Non-pigmented ciliary epithelial cell (primary cell): ENCODE measurements around the gene DLG2.

Experiments used
- DNase-seq: peaks from one replicate; pipeline ENCODE4 v3.0.0-alpha.2; 2010; ENCODE audit warnings: low read depth

The DLG2 gene

DNA sequence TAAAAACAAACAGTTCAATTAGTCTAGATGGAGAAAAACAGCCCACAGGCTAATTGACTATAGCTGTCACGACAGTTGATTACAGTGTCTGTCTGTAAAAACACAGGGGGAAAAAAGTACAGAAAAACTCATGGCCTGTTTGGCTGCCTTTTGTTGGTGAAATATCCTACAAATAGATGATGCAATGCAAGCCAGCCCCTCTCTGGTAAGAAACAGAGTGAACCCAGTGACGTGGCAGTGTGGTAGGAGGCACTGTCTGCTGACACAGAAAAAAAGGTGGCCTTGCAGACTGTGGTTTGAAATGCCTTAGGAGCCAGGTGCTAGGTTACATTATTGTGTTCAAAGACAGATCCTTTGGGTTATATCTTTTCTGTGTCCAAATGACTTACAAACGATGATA lies 1909.6 kb downstream of the DLG2 start:
- DNase-seq, result no peak

DNA sequence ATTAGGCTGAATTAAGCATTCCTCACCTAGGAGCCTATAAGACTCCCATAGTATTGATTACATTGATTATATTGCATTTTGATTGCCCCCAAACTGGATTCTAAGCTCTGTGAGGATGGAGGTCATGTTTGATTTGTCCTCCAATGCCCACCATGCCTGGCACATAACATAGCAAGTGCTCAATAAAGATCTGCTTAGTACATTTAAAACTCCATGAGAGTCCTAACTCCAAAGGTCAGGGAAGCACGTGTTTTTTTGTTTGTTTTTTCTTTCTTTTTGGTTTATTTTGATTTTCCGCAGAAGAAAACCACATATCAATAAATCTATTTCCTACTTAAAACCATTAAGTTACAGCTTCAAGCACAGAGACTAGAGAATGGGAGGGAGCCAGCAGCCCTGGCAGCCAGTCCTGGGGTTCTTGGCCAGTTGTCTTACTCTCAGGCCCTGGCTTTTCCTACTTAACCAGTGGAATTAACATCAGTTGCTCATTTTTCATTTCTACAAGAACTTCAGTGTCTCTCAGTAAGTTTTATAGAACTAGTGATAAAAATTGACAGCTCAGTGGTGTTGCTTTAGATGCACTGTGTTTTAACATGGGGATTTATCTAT lies 1911.1 kb downstream of the DLG2 start:
- no peak for DNase-seq

DNA sequence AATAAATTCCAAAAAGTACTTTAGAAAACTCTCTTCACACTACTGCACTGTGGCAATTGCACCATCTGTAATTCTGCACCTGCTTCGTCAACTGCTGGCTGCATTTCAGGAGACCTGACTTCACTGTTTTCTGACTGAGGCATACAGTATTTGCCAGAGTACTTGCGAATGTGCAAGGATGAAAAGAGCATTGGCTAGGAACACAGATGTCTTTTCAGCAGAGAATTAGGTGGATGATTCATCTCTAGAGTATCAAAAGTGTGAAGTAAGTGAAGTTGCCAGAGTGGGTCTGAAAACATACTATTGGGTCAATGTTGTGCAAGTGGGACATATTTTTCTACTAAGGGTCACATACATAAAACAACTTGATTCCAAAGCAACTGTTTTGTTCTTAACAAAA lies 1913.4 kb downstream of the DLG2 start:
- peak; percentile 22 for DNase-seq

DNA sequence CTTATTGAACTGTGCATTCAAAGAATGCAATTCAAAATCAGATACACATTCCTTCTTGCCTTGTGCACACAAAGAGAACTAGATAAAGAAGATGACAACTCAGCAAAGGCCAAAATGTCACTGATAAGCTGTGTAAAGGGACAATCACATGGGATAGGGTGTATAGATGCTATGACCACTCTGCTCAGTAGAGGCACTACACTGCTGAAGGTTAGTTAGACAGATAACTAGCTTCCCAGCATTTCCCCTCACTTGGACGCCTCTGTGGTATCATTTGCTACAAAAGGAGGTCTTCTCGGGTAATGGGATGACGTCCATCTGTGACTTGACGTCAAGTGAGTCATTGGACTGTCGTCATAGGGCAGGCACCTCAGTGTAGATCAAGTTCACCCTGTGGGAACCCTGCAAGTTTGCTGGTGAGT lies 1916.0 kb downstream of the DLG2 start:
- no peak for DNase-seq

DNA sequence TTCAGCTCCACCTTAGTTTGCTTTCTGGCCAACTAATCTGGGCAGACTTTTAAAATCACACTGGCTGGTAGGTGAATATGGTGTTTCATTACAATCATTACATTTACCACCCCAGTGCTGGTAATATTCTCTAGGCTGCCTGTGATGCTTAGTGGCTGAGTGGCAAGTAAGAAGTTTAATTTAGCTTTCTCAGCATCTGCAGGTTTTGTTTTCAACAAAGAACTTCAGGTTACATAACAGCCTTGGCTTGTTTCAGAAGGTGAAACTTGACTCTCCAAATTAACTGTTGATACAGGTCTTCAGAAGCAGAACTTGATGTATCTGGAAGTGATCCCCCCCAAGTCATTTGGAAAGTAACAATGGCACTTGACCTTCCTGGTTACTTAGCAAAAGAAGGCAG lies 1917.7 kb downstream of the DLG2 start:
- no peak for DNase-seq

DNA sequence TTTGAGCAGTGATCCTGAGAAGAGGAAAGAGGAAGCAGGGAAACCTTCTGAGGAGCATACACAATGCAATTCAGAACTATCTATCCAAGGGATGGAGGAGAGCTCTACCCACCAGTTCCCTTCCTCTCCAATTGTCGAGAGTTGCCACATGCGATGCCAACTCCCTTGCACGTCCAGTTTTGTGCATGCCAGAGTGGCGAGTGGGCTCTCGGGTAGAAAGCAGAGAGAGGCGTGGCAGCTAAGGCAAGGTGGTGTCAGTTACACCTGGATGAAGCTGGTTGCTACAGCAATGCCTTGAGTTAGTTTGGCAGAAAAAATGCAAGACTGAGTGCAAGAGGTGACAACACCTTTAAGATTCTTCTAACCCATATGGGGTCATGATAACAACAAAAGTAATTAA lies 1920.6 kb downstream of the DLG2 start:
- DNase-seq, result no peak

DNA sequence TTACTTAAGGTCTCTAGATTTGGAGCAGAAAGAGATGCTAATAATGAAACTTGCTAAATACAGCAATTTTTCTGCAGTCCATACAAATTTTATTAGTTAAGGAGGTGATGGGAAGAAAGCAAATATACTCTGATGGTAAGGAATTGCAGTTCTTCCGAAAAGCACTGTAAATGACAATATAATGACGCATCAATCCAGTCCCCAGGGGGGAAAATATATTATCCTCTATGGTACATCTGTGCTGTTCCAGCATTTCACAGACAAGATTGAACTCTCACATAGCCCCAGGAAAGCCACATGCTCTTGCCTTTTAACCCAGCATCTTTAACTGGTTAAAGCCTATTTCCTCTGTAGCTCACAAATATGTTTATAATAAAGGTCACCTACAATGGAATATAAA lies 1924.3 kb downstream of the DLG2 start:
- no peak for DNase-seq

DNA sequence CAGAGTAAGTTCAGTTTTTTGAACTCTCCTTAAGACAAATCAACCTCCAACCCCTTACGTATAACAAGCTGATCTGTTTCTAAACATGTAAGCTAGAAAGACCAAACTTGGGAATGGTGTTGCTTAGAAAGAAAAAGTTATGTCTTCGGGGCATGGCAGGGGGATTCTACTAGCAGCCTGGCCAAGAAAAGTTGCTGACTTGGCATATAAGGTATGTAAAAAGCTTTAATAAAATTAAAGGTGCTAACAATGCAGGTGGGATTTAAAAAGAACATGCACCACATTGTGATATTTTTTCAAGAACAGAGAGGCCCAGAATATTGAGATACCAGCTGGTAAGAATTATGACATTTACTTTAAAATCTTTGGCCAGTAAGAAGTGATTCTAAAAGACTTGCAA lies 1929.6 kb downstream of the DLG2 start:
- no peak for DNase-seq

DNA sequence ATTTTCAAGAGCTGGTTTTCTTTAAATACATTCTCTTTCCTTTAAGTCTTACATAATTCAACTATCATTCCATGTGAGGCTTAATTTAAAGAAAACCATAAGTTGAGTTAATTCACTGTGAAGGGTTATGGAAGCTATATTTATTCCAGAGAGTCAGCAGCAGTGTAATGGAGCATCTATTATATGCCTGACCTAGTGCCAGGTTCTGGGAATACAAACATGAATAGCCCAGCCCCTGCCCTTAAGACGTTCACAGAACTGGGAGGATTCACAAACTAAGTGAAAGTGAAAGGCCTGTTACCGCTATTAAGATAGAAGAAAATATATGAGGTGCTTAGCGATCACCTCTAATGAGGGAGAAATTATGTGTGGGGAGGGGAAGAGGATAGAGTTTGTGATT lies 1932.1 kb downstream of the DLG2 start:
- DNase-seq, result no peak

DNA sequence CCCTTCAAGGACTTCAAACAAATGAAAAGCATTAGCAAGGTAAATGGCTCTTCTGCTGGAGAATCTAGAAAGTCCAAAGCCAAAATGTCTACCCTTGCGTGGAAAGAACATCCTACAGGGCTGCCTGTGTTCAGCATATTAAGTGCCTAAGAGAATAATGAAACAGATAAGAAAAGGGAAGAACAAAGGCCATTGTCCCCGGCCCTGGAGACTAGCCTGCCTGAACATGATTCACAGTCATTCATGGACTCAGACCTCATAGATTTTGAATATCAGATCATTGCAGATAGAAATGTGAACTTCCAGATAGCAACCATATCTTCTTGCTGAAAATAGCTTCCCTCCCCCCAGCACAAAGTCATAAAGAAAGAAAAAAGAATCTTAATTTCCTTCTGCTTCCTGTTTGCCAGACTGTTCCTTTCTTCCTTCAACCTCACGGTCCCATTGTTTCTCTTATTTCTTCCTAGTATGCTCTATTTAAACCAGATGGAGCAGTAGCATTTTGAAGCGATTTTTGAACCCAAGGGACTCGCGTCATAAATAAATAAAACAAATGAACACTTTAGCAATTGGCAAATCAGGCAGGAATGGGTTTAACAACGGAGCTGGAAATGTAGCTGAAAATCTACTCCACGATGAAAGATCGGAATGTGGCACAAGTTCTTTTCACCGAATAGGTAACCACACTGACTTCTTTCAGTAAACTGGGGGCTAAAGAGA lies 1932.8 kb downstream of the DLG2 start:
- no peak for DNase-seq

DNA sequence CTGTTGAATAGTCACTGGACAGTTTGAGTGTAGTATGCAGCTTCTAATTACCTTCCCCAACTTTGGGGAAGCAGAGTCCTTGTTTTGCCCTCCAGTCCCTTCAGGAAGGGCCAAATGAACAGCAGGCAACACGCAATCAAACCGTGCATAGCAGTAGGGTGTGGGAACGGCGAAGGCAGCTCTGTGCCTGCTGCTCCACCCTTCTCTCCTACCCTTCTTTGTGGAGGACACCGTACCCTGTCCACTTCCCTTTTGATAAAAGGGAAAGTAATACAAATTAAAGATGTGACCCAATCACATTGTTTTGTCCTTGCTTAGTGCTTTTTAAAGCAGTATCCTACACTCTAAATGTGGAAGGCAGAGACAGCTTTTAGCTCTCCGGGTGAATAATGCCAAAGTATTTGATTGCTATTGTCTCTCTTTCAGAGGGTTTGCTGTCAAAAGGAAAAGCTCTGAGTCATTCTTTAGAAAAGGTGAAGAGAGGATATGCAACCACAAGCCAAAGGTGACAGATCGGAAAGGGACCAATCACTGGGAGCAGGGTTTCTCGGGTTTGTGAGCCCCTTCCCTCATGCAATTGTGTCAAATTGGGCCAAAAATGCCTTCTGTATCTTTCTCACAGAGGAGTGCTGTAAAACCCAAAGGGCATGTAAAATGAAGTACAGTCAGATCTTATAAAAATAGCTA lies 1933.7 kb downstream of the DLG2 start:
- DNase-seq, result no peak

DNA sequence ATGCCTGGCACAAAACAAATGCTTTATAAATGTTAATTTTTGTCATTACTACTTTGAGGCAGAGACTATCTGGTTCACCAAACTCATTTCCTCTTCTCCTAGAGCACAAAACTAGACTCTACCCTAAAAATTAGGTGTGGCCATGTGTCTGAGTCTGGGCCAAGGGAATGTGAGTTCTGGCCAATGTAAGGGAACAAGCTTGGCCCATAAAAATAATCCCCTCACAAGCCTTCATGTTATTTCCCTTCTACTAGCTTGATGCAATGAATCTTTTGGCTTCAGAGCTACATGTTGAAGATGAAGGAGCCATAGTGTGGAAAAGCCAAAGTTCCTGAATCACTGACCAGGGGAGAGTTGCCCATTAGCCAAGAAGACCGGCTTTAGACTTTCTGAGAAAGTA lies 1934.5 kb downstream of the DLG2 start:
- DNase-seq, result no peak

DNA sequence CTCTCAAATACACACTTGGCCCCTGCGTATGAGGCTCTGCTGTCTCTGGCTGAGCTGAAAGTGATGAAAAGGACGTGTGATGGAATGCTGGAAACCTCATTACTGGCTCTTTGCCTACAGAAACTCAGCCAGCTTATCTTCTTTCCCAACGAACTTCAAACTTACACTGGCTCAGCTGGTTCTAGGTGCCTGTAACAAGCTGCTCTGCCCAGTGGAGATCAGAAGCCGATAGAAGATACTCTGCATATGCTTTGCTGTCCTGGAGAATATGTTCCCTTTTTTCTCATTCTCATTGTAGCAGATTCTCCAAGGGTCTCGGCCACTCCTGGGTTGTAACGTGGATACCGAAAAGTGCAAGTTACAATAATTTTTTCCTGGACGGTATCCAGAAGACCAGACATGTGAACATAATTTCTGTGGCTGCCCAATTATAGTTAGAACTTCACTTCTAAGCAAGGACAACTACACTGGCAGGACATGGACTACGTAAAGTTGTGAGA lies 1935.6 kb downstream of the DLG2 start:
- DNase-seq, result no peak

DNA sequence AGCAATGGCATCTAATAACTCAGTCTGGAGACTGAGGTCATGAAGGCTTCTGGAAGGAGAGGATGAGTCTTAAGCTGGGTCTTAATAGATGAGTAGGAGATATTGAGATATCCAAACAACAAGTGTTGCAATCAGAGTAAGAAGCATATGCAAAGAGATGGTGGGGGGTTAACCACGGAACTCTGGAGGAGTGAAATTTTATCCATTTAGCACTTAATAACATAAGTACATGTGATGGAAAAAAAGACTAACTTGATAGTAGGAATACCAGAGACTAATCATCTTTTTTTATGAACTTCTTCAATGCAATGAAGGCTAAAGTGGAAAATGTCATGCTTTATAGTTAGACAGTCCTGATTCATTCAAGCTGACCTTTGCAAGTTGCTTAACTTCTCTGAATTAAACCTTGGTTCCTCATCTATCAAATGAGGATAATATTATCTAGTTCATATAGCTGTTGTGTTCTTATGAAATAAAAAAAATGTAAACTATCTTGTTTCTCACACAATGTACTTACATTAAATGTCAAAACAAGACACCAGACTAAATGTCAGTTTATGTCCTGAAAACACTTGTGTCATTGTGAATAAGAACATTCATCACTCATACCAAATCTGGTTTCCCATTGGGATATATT lies 1937.9 kb downstream of the DLG2 start:
- DNase-seq, result no peak

DNA sequence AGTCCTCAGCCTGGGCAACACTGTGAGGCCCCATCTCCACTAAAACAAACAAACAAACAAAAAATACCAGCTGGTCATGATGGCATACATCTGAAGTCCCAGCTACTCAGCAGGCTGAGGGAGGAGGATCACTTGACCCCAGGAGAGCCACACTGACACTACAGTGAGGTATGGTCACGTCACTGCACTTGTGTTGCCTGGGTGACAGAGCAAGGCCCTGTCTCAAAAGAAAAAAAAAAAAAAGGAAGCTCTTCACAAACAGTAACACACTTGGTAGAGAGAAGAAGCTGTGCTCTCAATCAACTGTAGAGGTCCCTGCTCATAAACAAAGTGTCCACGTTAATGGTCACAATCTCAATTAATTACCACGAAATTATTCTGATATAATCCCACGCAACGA lies 1939.4 kb downstream of the DLG2 start:
- DNase-seq, result no peak

DNA sequence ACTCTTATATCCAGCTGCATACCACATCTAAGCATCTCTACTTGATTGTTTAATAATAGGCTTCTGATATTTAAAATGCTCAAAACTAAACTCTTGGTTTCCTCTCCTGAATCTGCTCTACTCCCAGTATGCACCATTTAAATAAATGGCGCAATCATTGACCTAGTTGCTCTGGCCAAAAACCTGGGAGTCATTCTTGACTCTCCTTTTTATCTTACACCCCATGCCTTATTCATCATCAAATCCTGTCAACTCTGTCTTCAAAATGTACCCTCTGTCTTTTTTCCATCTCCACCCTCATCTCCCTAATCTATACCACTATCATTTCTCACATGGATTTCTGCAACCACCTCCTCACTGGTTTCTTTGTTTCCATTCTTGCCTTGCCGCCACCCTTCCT lies 1941.4 kb downstream of the DLG2 start:
- no peak for DNase-seq

DNA sequence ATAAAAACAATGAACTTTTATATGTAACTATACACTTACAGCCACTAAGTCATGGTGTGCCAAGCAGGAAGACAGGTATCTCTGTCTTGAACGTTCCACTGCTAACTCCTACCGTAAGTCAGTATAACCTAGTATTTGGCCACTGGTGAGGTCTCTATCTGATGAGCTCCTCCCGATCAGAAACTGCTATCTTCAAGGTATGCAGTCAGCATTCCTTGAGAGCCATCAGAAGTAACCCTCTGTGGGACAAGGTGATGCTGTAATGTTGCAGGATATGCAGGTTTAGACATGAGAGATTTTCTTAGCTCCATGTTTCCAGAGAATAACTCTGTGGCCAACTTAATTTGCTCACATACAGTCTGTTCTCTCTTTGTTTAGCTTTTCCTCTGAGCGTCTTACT lies 1943.1 kb downstream of the DLG2 start:
- DNase-seq, result no peak

DNA sequence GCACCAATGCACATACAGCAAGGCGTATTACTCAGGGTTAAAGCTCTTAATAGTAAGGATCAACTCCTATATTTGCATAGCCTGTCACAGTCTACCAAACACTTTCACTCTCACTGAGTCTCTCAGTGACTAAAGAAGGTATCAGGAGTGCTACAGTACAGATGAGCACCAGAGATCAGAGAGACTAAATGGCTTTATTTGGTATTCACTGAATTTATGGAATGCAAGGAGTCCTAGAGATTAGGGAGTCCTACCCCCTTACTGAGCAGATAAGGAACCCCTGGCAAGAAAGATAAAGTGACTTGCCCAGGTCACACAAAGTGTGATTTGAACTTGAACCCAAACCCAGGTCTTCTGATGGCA lies 1944.6 kb downstream of the DLG2 start:
- no peak for DNase-seq

DNA sequence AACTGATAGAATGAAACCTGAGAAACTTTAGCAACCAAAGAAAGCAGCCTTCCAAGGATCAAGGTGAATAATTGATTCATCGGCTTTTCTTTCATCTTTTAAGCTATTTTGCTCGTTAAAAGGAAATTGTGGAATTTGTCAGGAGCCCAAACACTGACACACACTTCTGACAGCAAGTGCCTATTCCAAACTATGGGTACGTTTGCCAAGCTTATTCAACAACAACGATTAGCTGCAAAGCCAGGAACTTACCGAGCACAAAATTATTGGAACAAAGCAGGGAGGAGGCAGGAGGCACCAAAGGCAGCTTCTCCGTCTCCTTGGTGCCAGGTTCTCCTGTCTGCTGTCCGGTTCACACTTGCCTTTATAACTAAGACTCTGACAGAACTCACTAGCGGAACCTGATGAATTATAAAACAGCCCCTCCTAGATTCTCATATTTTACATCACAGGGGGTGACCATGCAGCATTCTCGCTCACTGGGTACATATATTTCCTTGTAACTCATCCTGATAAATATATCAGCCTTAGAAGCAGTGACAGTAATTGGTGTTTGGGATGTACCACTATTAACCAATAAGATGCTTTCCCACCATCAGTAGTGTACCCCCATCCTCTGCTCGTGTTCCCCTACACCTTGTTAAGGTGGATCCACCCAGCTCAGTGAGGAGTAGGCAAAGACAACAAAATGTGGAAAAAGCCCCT lies 1945.1 kb downstream of the DLG2 start:
- DNase-seq, result no peak

DNA sequence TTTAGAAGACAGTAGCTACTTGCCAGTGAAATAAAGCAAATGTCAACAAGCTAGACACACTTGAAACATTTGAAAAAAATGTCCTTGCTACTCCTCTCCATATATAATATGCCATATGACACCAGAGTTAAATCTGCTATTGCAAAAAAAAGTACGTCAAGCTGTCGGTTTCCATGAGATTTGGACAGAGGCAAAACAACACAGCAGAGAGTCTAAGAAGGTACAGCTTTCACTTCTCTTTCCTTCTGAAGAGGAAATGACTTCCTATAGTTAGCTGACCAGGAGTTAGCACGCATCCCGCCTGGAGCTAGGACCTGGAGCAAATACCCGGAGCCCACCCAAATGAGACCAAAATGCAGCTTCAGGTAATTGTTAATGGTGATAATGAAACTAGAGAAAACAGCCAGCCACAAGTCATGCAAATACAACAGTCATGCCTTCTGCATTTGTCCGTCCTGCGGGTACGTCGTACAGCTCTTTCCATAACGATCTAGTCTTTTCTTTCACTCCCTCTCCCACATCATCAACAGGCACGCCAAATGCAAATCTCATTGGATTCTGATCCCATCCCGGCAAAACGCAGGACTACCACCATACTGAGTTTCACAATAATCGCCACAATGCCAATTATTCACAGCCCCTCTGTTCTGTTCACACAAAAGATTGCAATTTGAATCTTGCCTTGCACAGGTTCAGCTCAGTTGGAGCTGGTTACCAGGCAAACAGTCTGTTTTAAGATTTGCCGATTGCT lies 1945.9 kb downstream of the DLG2 start:
- no peak for DNase-seq

DNA sequence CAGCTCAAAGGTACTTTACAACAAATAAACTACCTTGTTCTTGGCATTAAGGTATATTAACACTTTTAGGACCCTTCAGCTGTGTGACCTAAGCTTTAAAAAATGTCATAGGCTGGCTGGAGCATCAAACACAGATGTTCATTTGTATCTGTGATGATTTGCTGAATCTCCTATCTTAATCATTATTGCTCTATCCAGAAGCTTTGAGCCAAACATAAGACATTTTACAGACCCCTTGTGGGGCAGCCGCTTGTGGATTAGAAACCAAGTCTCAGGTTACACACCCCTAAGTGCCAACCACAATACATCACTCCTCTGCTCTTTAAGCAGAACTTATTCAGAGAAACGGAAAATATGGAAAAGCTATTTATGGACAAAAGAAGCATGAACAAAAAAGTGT lies 1946.8 kb downstream of the DLG2 start:
- DNase-seq, result no peak
